T-helper 2 cell treated with Interferon-gamma antibody and Interleukin-4, amounts not matched to agents 100 ng/mL and 5 ng/mL, for 36 hours (primary cell): ENCODE results near the gene MYL4. TPM values are rescaled to one million over a fixed set of nuclear protein-coding genes. Genes with fewer than 3 reads are reported as not detected.
"Not testable (repeated sequence)": the region's sequence is repeated elsewhere in the genome, so short reads cannot be mapped to it uniquely, and the experiment has no call there.

Source experiments
- intact Hi-C: fragments of 100-400 bp; cut with micrococcal nuclease; formaldehyde crosslinking; loops from one replicate; pipeline ENCODE4 v1.15.1; 2023
- total RNA-seq: library from RNA; stranded (reverse); gene quantifications from 2 replicates; pipeline ENCODE4 v1.2.3, GENCODE V29; 2022

Gene MYL4
- total RNA-seq, 1 donor from 2014 or later, result not detected

GRCh38 chr17:47192554-47192953 is 16.6 kb upstream of the MYL4 start:
- intact Hi-C loops, result no loop called here

GRCh38 chr17:47193931-47194511 is 15.1 kb upstream of the MYL4 start:
- intact Hi-C loops, result no loop called here

DNA sequence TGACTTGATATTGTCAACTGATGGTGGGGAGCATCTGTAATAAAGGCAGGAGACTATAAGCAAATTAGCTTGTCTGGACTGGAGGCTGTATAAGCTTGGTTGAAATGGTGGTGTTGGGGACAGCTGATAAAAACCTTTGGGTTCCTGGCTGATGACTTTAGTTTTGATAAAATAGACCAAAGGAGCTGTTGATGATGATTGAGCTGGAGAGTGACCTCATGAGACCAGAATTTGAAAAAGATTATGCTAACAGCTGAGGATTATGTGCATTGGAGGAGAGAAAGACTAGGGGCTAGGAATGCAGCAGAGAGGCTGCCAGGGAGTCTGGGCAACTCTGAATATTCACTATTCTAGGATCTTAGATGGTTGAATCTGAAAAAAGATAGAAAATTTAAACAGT is 11.3 kb upstream of the MYL4 start:
- intact Hi-C loops, result no loop called here

DNA sequence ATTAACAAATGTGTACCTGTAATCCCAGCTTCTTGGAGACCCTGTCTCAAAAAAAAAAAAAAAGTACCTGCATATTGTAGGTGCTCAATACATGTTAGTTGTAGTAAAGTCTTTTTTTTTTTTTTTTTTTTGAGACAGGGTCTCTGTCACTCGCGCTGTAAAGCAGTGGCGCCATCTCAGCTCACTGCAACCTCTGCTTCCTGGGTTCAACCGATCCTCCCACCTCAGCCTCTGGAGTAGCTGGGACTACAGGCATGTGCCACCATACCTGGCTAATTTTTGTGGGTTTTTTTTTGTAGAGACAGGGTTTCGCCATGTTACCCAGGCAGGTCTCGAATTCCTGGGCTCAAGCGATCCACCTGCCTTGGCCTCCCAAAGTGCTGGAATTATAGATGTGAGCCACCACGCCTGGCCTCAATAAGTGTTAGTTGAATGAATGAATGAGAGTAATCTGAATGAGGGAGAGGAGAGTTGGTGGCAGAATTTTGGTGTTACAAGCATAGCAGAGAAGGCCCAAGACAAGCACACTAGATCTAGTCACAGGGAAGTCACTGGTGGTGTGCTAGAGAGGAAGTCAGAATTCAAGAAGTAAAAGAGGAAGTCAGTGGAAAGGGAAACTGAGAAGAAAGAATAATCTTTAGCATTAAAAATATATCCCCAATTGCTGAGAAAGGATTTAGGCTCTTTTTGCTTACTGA is 9.4 kb upstream of the MYL4 start:
- intact Hi-C loops, result no loop called here

GRCh38 chr17:47200325-47200664 is 8.9 kb upstream of the MYL4 start:
- intact Hi-C loops, result no loop called here

- intact Hi-C loops, result no loop called here
These were observed 8.0 kb upstream of the MYL4 start for GRCh38 chr17:47201166-47201565.

- intact Hi-C loops, result loop anchor here (2.0 kb wide), 1 partner anchor 17 kb away; no protein-coding TSS in a partner anchor
These were observed 5.0 kb upstream of the MYL4 start for GRCh38 chr17:47203984-47204721.

DNA sequence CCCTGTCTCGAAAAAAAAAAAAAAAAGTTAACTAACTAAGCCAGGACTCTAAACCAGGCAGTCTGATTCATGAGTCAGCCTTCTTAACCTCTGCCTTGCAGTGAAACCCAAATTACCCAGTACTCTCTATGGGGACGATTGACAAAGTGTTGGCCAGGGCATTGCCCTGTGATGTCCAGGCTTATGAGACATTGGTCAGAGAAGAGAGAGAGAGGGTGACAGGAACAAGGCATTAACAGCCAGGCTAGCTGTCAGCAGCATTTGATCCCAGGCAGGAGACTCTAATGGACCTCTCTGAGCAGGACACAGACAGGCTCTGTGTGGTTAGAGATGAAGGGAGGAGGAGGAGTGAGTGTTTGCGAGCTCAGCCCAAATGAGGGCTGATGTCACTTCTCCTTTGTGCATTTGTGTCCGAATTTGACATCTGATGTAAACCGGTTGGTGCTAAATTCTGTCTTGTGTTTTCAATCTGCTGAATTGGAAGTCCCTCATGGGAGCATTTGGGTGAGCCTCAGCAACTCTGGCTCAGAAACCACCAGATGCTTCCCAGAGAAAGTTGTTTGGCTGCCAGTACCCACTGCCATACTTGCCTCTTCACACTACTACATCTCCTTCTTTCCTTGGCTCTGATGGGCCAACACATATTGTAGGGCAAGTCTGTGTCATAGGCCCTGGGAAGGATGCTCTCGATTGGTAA is 4.3 kb upstream of the MYL4 start:
- intact Hi-C loops, result loop anchor here (1.0 to 2.0 kb wide), 2 partner anchors 16 kb away; partner anchors contain the start of gene CDC27

DNA sequence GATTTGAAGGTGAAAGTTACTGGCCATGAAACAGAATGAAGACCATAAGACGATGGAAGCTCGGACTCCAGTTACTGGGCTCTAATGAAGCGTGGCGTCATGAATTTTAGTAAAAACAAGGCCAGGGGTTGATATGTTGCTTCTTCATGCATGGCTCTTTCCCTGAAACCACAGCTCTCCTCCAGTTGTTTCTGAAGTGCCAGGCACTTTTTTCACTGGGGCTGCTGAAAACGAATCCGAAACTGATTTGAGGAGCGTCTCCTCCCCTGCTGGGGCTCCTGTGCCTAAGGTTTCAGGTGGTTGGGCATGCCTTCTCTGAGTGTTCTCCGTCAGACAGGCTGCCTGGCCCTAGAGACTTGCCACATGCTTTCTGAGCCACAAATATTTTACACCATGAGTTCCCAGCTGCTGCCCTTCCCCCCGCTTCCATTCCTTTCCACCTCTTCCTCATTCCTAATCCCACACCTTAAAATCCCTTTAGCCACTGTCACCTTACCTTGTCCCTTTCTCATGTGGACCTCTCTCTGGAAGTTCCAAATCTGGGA is 3.7 kb upstream of the MYL4 start:
- intact Hi-C loops, result loop anchor here (1.0 to 2.0 kb wide), 2 partner anchors 15 to 16 kb away; partner anchors contain the start of gene CDC27

DNA sequence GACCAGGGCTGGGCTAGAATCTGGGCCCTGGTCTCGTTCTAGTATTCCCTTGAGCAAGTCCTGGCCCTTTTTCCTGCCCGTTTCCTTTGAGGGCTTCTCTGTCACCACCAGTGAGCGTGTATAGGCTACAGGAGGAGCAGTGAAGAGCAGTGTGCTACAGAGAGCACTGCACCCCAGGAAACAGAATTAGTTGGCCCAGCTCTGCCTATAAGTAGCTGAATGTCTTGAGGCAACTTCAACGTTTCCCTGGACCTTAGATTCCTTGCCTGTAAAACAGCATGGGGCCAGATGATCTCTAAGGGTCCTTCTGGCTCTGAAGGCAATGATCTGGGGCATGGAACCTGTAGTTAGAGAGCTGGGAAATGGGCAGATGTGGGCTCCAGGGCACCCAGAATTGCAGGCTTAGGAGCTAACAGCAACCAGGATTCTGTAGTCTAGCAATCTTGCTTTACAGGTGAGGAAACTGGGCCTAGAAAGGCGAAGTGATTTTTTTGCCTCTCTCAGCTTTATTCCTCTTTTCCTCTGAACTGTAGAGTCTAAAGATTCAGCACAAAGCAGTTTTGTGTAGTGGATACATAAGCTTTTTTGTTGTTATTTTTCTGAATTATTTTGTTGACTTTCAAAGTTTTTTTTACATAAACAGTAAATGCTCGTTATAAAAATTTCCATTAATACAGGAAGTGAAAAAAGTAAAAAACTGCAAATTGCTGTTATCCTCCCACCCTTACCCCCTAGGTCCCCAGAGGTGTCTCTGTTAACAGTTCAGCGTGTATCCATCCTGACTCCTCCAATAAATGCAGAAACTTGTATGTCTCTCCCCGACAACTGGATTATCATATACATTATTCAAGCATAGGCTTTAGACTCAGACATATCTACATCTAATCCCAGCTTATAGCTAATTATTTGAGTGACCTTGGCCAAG is 1.7 kb upstream of the MYL4 start:
- intact Hi-C loops, result no loop called here

GRCh38 chr17:47209499-47209898 is 351 bp downstream of the MYL4 start:
- intact Hi-C loops, result no loop called here

DNA sequence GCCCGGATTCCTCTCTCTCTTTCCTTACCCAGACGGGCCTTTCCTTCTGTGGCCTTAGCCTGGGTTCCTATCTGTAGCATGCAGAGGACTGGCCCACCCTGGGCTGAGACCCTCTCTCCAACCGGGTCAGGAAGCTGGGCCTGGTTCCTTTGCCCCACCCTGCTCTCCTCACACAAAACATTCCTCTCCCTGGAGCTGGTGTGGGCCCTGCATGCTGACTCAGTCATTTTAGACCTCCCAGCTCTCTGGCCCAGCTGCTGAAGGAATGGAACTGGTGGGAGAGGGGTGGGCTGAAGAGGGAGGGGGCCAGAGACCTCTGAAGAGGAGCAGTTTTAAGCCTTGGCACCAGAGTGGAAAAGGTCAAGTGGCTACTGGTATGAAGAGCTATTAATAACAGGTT is 957 bp downstream of the MYL4 start:
- intact Hi-C loops, result no loop called here

DNA sequence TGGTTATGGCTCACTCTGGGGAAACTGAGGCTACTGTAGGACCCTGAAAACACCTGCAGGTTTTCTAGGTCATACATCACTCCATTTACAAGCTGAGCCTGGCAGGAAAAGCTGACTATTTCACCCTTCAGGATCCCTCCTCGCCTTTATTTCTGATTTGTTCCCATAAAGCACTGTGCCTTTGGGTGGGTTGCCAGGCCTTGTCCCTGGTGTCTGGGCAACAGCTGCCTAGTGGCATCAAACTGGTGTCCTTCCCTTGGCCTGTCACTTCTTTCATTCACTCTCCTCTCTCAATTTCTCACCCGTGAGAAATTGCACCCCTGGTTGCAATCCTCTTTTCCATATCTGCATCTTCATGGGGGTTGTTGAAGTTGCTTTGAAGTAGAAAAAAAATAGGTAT is 1.6 kb downstream of the MYL4 start:
- intact Hi-C loops, result no loop called here

GRCh38 chr17:47212458-47212857 is 3.3 kb downstream of the MYL4 start:
- intact Hi-C loops, result no loop called here

DNA sequence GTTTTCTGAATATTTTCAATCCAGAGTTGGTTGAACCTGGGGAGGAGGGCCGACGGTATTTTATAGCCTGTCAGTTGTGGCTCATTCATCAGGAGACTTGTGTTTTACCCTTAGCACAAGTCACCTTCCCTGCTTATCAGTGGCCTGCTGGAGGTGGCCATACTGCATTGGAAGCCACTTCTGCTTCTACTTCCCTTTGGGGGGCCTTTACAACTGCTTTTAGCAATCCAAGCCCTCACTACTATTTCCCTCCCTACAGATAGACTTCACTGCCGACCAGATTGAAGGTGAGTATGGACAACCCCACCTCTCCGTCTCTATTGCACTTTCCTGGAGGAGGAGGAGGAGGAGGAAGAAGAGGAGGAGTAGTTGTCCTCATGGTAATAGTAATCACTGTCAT is 4.4 kb downstream of the MYL4 start:
- intact Hi-C loops, result no loop called here

DNA sequence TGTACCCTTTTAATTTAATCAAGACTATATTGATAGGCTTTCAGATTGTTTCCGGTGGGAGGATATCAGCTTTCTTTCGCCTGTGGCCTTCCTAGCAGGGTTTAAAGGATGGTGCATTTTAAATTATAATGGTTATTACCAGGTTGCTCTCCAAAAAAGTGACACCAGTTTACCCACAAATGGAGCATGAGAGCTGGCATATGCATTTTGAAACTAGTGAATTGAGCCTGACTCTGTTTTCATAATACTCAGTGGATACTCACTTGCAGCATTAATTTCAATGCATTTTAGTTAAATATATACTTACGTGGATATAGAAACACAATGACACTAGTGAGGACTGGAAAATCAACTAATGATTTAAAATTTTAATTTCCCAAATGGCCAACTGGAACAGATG is 5.8 kb downstream of the MYL4 start:
- intact Hi-C loops, result no loop called here

DNA sequence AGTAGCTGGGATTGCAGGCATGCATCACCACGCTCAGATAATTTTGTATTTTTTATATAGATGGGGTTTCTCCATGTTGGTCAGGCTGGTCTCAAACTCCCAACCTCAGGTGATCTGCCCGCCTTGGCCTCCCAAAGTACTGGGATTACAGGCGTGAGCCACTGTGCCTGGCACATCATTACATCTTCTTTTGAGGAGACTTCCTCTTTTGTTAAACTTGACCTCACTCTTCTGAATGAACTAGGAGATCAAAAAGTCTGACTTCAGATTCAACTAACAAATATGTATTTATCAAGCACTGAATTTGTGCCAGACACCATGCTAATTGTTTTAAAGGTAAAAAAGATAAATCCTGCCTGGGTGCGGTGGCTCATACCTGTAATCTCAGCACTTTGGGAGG is 7.7 kb downstream of the MYL4 start:
- intact Hi-C loops, result not testable (repeated sequence)

DNA sequence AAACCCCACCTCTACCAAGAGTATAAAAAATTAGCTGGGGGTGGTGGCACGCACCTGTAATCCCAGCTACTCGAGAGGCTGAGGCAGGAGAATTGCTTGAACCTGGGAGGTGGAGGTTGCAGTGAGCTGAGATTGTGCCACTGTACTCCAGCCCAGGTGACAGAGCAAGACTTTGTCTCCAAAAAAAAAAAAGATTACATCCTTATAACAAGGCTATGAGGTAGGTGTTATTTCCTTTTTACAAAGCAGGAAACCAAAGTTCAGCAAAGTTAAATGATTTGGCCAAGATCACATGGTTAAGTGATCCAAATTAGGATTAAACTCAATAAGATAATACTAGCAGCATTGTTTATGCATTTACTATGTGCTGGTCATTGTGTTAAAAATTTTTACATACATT is 8.1 kb downstream of the MYL4 start:
- intact Hi-C loops, result not testable (repeated sequence)

- intact Hi-C loops, result no loop called here
These were observed 9.8 kb downstream of the MYL4 start for GRCh38 chr17:47218896-47219430.
